ENCODE results near the gene NRXN3. TPM values are rescaled to one million over a fixed set of nuclear protein-coding genes. Genes with fewer than 3 reads are reported as not detected.

The NRXN3 gene
- polyA plus RNA-seq, 3 donors: 6.4 to 7.9 (median 6.9) TPM

GRCh38 chr14:79502136-79502750 lies 1332.1 kb downstream of the NRXN3 start:
- no peak for DNase-seq (ENCODE audit: extremely low read depth in 1 of 11, low read depth in 9 of 11, low spot score in 4 of 11)

- DNase-seq (ENCODE audit: extremely low read depth in 1 of 11, low read depth in 9 of 11, low spot score in 4 of 11): no peak
Observed at GRCh38 chr14:79502751-79503148, 1332.6 kb downstream of the NRXN3 start.

DNA sequence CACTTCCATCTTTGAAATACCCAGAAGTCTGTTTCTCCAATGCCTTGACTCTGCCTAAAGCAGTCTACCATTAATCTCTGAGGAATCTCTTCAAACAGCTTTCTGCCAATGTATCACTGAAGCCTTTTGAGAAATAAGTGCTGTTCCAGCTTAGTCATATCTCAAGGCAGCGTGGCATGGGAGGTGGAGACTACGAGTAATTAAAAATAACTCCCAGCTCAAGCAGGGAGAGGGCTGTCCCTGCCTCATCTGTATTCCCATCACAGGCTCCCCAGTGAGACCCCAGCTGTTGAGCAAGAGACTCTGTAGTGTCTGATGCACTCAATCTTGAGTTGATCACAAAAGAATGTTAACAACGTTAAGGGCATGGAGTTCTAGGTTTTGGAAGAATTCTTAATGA lies 1340.5 kb downstream of the NRXN3 start:
- DNase-seq (ENCODE audit: extremely low read depth in 1 of 11, low read depth in 9 of 11, low spot score in 4 of 11): no peak

DNA sequence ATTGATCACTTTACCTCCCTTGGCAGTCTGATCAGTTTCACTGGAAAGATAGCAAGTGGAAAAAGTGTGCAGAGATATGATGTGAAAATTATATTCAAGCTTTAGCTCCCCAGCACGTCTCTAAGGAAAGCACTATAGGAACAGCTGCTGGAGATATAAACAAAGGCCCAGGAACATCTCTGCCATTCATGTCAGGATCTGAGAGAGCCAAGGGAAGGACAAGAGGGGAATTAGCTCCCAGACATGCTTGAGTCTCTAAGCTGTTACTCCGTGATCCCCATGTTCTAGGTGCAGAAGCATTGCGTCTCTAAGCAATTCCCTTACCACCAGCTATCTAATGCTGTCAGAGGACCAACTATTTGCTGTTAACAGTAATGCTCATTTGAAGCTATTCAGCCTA lies 1341.0 kb downstream of the NRXN3 start:
- no peak for DNase-seq (ENCODE audit: extremely low read depth in 1 of 11, low read depth in 9 of 11, low spot score in 4 of 11)

DNA sequence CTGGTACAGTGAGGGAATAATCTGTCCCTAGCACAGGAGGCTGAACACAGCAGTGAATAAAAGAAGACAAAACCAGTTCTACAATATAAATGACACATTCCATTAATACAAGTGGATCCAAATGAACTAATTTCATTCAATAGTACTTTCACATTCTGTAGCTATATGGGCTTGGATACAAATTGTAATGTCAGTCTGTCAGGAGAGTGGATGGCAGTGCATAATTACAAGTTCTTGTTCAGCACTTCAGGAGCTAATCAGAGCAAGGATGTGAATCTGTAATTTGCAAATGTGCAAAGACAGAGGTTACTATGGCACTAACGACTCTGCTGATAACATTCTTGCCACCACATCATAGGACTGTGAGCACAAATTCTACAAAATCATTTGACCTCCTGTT lies 1343.3 kb downstream of the NRXN3 start:
- no peak for DNase-seq (ENCODE audit: extremely low read depth in 1 of 11, low read depth in 9 of 11, low spot score in 4 of 11)

DNA sequence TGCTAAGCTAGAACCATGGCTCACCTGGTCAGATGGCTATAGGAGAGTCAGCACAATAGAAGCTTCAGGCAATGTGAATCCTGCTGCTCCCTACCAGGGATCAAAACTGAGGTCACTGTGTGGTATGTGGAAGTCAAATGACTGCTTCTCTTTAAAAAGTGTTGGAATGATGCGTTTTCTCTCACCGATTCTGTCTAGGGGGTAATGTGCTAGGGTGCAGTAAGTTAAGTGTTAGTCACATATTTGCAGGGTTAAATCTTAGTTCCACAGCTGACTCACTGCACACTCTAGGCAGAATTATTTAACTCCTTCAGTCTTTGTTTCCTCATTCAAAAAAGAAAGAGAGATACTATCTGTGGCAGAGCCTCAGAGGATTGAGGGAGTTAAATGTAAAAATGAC lies 1344.5 kb downstream of the NRXN3 start:
- DNase-seq (ENCODE audit: extremely low read depth in 1 of 11, low read depth in 9 of 11, low spot score in 4 of 11): peak in 3 of 11 donors; percentile 2 to 25 (median 5)

GRCh38 chr14:79515158-79515557 lies 1345.0 kb downstream of the NRXN3 start:
- no peak for DNase-seq (ENCODE audit: extremely low read depth in 1 of 11, low read depth in 9 of 11, low spot score in 4 of 11)

DNA sequence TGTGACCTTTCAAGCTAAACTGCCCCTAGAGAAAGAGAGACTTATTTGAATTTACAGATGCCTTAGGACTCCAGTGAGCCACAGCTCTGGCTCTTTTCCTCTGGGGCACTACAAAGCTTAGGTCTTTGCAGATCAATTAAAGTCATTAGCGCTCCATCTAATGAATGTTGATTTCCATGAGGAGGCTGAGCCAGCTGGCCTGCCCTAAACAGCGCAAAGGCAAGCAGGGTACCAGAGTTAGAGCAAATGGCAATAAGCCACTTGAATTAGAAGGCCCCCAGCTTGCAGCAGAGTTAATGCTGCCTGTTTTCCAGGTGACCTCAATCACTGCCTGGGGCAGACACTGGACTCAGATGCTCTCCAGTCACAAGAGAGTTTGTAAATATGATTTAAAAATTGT lies 1345.8 kb downstream of the NRXN3 start:
- no peak for DNase-seq (ENCODE audit: extremely low read depth in 1 of 11, low read depth in 9 of 11, low spot score in 4 of 11)

- no peak for DNase-seq (ENCODE audit: extremely low read depth in 1 of 11, low read depth in 9 of 11, low spot score in 4 of 11)
Observed at GRCh38 chr14:79525416-79525815, 1355.2 kb downstream of the NRXN3 start.

- DNase-seq (ENCODE audit: extremely low read depth in 1 of 11, low read depth in 9 of 11, low spot score in 4 of 11): no peak
Observed at GRCh38 chr14:79528828-79529416, 1358.7 kb downstream of the NRXN3 start.

DNA sequence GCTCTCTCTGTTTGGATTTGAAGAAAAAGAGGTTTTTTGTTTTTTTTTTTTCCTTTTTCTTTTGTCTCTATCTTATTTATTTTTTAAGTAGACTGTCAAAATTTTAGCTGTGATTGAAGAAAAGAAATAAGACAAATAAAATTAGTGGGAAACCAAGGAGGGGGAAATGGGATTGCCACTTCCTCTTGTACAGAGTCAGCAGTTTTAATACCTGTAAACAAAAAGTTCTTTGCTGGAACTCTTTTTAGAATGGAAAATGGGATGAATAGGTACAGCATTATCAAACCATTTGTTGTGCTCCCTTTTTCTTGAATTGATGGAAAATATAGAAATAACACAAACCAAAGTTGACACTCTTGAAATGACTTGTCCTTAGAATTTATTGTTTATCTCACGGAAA lies 1360.4 kb downstream of the NRXN3 start:
- no peak for DNase-seq (ENCODE audit: extremely low read depth in 1 of 11, low read depth in 9 of 11, low spot score in 4 of 11)

DNA sequence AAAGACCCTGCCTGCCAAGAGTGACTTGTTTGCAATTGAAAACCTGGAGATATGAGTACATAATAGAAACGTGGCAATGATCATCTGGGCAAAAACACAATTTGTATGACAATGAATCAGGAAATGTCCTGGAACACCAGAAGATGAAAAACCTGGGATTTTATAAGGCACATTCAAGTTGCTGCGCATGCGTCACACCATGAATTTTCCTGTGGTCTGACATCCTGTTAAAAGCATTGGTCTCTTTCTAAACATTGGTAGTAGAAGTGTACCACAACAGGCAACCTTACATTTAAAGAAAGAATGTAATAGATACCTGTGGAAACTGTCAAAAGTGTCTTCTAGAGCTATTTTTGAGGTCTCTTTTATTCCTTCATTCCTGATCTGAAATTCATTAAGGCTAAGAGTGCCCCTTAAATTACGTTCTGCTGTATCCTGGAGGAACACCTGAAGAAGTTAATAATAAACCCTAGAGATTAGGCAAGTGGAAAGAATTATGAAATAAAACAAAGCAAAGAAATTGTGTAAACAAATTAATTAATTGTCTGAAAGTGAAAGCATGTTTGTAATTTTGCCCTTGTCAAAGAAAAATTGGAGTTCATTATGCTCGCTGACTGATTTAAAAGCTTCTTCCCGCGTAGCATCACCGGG lies 1364.7 kb downstream of the NRXN3 start:
- no peak for DNase-seq (ENCODE audit: extremely low read depth in 1 of 11, low read depth in 9 of 11, low spot score in 4 of 11)

DNA sequence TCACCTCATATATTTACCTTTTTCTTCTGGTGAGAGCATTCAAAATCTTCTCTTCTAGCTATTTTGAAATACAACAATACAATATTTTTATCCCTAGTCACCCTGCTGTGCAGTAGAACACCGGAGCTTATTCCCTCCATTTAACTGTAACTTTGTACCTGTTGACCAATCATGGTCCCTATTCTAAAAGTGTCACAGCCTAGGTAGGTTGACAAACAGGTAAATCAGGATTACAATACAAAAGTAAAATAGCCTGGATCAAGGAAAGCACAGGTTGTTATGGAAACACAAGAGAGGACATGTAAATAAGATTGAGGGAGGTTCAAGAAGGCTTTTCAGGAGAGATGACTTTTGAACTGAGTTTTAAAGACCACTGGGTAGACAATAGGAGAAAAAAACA lies 1370.2 kb downstream of the NRXN3 start:
- DNase-seq (ENCODE audit: extremely low read depth in 1 of 11, low read depth in 9 of 11, low spot score in 4 of 11): no peak

GRCh38 chr14:79542121-79542520 lies 1371.9 kb downstream of the NRXN3 start:
- DNase-seq (ENCODE audit: extremely low read depth in 1 of 11, low read depth in 9 of 11, low spot score in 4 of 11): no peak

- no peak for DNase-seq (ENCODE audit: extremely low read depth in 1 of 11, low read depth in 9 of 11, low spot score in 4 of 11)
Observed at GRCh38 chr14:79543348-79543747, 1373.2 kb downstream of the NRXN3 start.

- no peak for DNase-seq (ENCODE audit: extremely low read depth in 1 of 11, low read depth in 9 of 11, low spot score in 4 of 11)
Observed at GRCh38 chr14:79543967-79544697, 1374.0 kb downstream of the NRXN3 start.

GRCh38 chr14:79544698-79545070 lies 1374.5 kb downstream of the NRXN3 start:
- no peak for DNase-seq (ENCODE audit: extremely low read depth in 1 of 11, low read depth in 9 of 11, low spot score in 4 of 11)

GRCh38 chr14:79548836-79549235 lies 1378.7 kb downstream of the NRXN3 start:
- no peak for DNase-seq (ENCODE audit: extremely low read depth in 1 of 11, low read depth in 9 of 11, low spot score in 4 of 11)

- DNase-seq (ENCODE audit: extremely low read depth in 1 of 11, low read depth in 9 of 11, low spot score in 4 of 11): no peak
Observed at GRCh38 chr14:79549515-79549914, 1379.3 kb downstream of the NRXN3 start.

- DNase-seq (ENCODE audit: extremely low read depth in 1 of 11, low read depth in 9 of 11, low spot score in 4 of 11): no peak
Observed at GRCh38 chr14:79551523-79551922, 1381.3 kb downstream of the NRXN3 start.
